HCT116 (cell line): ENCODE data around the gene SIL1. TPM values are rescaled to one million over a fixed set of nuclear protein-coding genes. Genes with fewer than 3 reads are reported as not detected.

Experiments used
- ATAC-seq: fragments of 200-7000 bp; cut with Tn5 transposase; 2 replicates; pipeline ENCODE4 v1.9.1; 2020; ENCODE audit warnings: mild to moderate bottlenecking, moderate library complexity
- BruUV-seq: library from RNA; stranded (reverse); fragments of 400-500 nt; replicated peaks from 2 replicates; lab custom pipeline; 2021; lab: Mats Ljungman, UMichigan
- CTCF ChIA-PET: fragments of 300-600 bp; sonication (Branson Sonifier 250); formaldehyde crosslinking; loops from one replicate; lab custom pipeline; 2021; ENCODE audit warnings: antibody characterized with exemption; lab: Charles Lee
- POLR2A ChIA-PET: fragments of 300-600, 350-600 bp; sonication (Branson Sonifier 250); formaldehyde crosslinking; loops from one replicate; lab custom pipeline; 2021; ENCODE audit warnings: antibody characterized with exemption; lab: Charles Lee
- RAD21 ChIA-PET, 2 experiments: fragments of 300-600 bp; sonication (Branson Sonifier 250); formaldehyde crosslinking; loops; one replicate each; lab custom pipeline; 2023; ENCODE audit warnings: low total read pairs in 2 of 2; ENCODE audit not compliant: uncharacterized antibody in 2 of 2, unreplicated experiment in 2 of 2, low non-redundant PET in 1 of 2; lab: Charles Lee
- DNase-seq: peaks from one replicate; pipeline ENCODE4 v3.0.0-alpha.2; 2010; ENCODE audit warnings: low read depth, low spot score
- H2AFZ ChIP-seq: fragments of 200-600 bp; shearing (Covaris generic), sonication (generic); 2 replicates; pipeline ENCODE4 v1.6.1; 2017; ENCODE audit warnings: low read depth, mixed run types, mixed read lengths, antibody characterized with exemption, low read length; ENCODE audit not compliant: poor library complexity, severe bottlenecking
- H3K27ac ChIP-seq: 2 replicates; pipeline ENCODE4 v1.5.1; 2012; ENCODE audit warnings: low read depth, low read length
- H3K27me3 ChIP-seq: fragments of 200-600 bp; sonication (generic); 2 replicates; pipeline ENCODE4 v1.6.1; 2016; ENCODE audit warnings: mixed run types, low read length, mixed read lengths; ENCODE audit not compliant: insufficient read depth
- H3K36me3 ChIP-seq, 2 experiments: fragments of 200-500 bp in 1 of 2; fragments of 200-600 bp in 1 of 2; sonication (Bioruptor generic) in 1 of 2; sonication (generic) in 1 of 2; 2 replicates each; pipeline versions ENCODE4 v1.5.1 to v1.6.1; 2014 to 2016; ENCODE audit warnings: low read length in 2 of 2, inconsistent platforms in 1 of 2, mixed read lengths in 1 of 2, mixed run types in 1 of 2; ENCODE audit not compliant: insufficient read depth in 2 of 2, control insufficient read depth in 1 of 2
- H3K4me1 ChIP-seq, 2 experiments: fragments of 200-600 bp in 1 of 2; sonication (generic) in 1 of 2; 2 replicates each; pipeline versions ENCODE4 v1.5.1 to v1.6.1; 2012 to 2017; ENCODE audit warnings: low read length in 2 of 2, inconsistent platforms in 1 of 2, mild to moderate bottlenecking in 1 of 2, mixed read lengths in 1 of 2, mixed run types in 1 of 2, moderate library complexity in 1 of 2; ENCODE audit not compliant: insufficient read depth in 2 of 2, control insufficient read depth in 1 of 2
- H3K4me2 ChIP-seq: fragments of 200-600 bp; sonication (generic); 2 replicates; pipeline ENCODE4 v1.6.1; 2017; ENCODE audit warnings: mixed run types, low read length, mixed read lengths
- H3K4me3 ChIP-seq, 2 experiments: fragments of 200-600 bp in 1 of 2; sonication (generic) in 1 of 2; replicated peaks in 1 of 2; 2 replicates each; pipeline ENCODE4 v1.5.1; 2011 to 2016; ENCODE audit warnings: low read length in 2 of 2, control low read depth in 1 of 2, low read depth in 1 of 2, mild to moderate bottlenecking in 1 of 2, mixed read lengths in 1 of 2, mixed run types in 1 of 2
- H3K79me2 ChIP-seq: fragments of 200-600 bp; sonication (generic); 2 replicates; pipeline ENCODE4 v1.6.1; 2017; ENCODE audit warnings: mild to moderate bottlenecking, mixed run types, low read length, moderate library complexity, mixed read lengths; ENCODE audit not compliant: insufficient read depth
- H3K9ac ChIP-seq: fragments of 200-600 bp; sonication (generic); 2 replicates; pipeline ENCODE4 v1.6.1; 2016; ENCODE audit warnings: low read length, mixed read lengths
- H3K9me2 ChIP-seq: fragments of 200-600 bp; sonication (generic), shearing (Covaris generic); 2 replicates; pipeline ENCODE4 v1.6.1; 2017; ENCODE audit warnings: mixed run types, mild to moderate bottlenecking, moderate library complexity; ENCODE audit not compliant: insufficient read depth
- H3K9me3 ChIP-seq, 2 experiments: fragments of 200-500 bp in 1 of 2; fragments of 200-600 bp in 1 of 2; sonication (Bioruptor generic) in 1 of 2; sonication (generic) in 1 of 2; 2 replicates each; pipeline ENCODE4 v1.6.1; 2014 to 2017; ENCODE audit warnings: low read length in 2 of 2, mixed read lengths in 2 of 2, inconsistent platforms in 1 of 2, low read depth in 1 of 2, mild to moderate bottlenecking in 1 of 2, mixed run types in 1 of 2, moderate library complexity in 1 of 2; ENCODE audit not compliant: control insufficient read depth in 1 of 2, insufficient read depth in 1 of 2
- H4K20me1 ChIP-seq: fragments of 200-600 bp; sonication (generic), shearing (Covaris generic); 2 replicates; pipeline ENCODE4 v1.6.1; 2017; ENCODE audit warnings: mixed run types, mild to moderate bottlenecking, moderate library complexity; ENCODE audit not compliant: insufficient read depth
- CEBPB ChIP-seq: IDR thresholded peaks from 2 replicates; pipeline ENCODE4 v1.6.1; 2012; ENCODE audit warnings: low read depth
- EGR1 ChIP-seq: IDR thresholded peaks from 2 replicates; pipeline ENCODE4 v1.6.1; 2012; ENCODE audit warnings: low read depth
- FOSL1 ChIP-seq: IDR thresholded peaks from 2 replicates; pipeline ENCODE4 v1.6.1; 2012; ENCODE audit warnings: low read depth
- MAX ChIP-seq: IDR thresholded peaks from 2 replicates; pipeline ENCODE4 v1.6.1; 2012
- RAD21 ChIP-seq: IDR thresholded peaks from 2 replicates; pipeline ENCODE4 v1.6.1; 2012; ENCODE audit warnings: low read depth, mild to moderate bottlenecking
- SP1 ChIP-seq: IDR thresholded peaks from 2 replicates; pipeline ENCODE4 v1.6.1; 2012; ENCODE audit warnings: low read depth
- TCF7L2 ChIP-seq: IDR thresholded peaks from 2 replicates; pipeline ENCODE4 v1.7.0; 2011; ENCODE audit warnings: borderline replicate concordance, inconsistent platforms; ENCODE audit not compliant: insufficient read depth, insufficient read length; ENCODE audit errors: extremely low read depth
- ZBTB33 ChIP-seq: IDR thresholded peaks from 2 replicates; pipeline ENCODE4 v1.6.1; 2011; ENCODE audit warnings: mild to moderate bottlenecking, low read length, moderate library complexity; ENCODE audit not compliant: insufficient replicate concordance; ENCODE audit errors: extremely low read depth
- ZFX ChIP-seq: fragments of 450-650 bp; IDR thresholded peaks from 2 replicates; pipeline ENCODE4 v1.6.1; 2017
- ZNF274 ChIP-seq: fragments of 200-500 bp; sonication (Bioruptor generic); IDR thresholded peaks from 2 replicates; pipeline ENCODE4 v1.6.1; 2014; ENCODE audit warnings: mild to moderate bottlenecking, low read depth, low read length, inconsistent platforms
- intact Hi-C: fragments of 100-400 bp; cut with micrococcal nuclease; formaldehyde crosslinking; loops from 2 replicates; pipeline ENCODE4 v1.10.0; 2022
- total RNA-seq: library from RNA; stranded (reverse); gene quantifications from one replicate; pipeline ENCODE4 v1.2.1, GENCODE V29; 2021; ENCODE audit not compliant: unreplicated experiment

SIL1 gene
- total RNA-seq, 1 experiment from 2014 or later: 34.0 TPM

- CTCF ChIA-PET: no interaction called here
- POLR2A ChIA-PET: interaction anchor here (2.0 kb wide), 1 partner anchor 9 kb away, joined by 8 read pairs; the partner anchor contains the start of gene SIL1
Measured at GRCh38 chr5:139207297-139208000, 9.3 kb upstream of the SIL1 start.

More at GRCh38 chr5:139207297-139208000, 9.3 kb upstream of the SIL1 start:
- no peaks in the 10 kb centered on the region for H3K9me2 ChIP-seq
- no peaks in the 10 kb centered on the region for H3K36me3 ChIP-seq
- intact Hi-C loops: loop anchor here (10.0 kb wide), 1 partner anchor 63 kb away; no protein-coding TSS in a partner anchor
- no peaks in the 10 kb centered on the region for H4K20me1 ChIP-seq
- no peak for ATAC-seq
- BruUV-seq: no TSS peak
- no peak overlapping the region for H3K27ac ChIP-seq
- H3K4me2 ChIP-seq: no peak overlapping the region
- RAD21 ChIA-PET: no interaction called here
- no peaks in the 10 kb centered on the region for H3K79me2 ChIP-seq
- H3K27me3 ChIP-seq: no peaks in the 10 kb centered on the region
- no peaks in the 10 kb centered on the region for H3K4me1 ChIP-seq
- no peak for DNase-seq
- no peak overlapping the region for H2AFZ ChIP-seq
- no peaks in the 10 kb centered on the region for H3K9me3 ChIP-seq
- no peak overlapping the region for H3K9ac ChIP-seq
- H3K4me3 ChIP-seq: no peak overlapping the region
- TF ChIP-seq RAD21 (no peak), SP1 (no peak), ZNF274 (no peak), CEBPB (no peak), EGR1 (no peak), MAX (no peak), TCF7L2 (no peak), ZFX (no peak), ZBTB33 (no peak), FOSL1 (no peak)
